ENCODE results near the gene STX10.

DNA sequence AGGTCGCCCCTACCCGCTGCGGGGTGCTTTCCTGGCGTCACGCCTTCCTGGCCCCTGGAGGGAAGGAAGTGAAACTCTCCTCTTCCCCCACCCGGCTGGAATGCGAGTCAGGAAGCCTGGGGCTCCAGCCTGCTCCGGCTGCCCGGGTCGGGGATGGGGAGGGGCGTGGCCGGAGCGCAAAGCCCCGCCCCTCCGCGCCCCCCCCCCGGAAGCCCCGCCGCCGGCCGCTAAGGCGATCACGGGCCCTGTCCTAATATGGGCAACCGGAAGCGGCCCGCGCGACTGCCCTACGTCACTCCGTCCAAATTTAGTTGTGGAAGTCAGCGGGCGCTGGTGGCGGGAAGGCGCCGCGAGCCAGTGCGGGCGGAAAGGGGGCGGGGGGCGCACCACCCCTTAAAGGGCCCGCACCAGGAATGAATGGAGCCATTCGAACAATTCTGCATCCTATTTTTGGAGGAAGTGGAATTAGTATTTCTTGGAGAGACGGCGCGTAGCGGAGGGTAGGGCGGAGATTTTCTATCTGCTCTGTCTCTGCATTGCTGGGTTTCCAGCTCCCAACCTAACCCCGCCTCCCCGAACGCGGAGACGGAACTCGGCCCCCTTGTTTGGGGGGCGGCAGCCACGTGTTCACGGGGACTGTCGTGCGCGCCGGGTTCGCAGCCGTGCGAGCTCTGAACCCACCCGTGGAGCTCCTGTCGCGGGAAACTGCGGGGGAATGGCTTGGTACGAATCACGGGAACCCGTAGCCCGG lies 1.6 kb upstream of the STX10 start:
- TF ChIP-seq, protein P1, sequence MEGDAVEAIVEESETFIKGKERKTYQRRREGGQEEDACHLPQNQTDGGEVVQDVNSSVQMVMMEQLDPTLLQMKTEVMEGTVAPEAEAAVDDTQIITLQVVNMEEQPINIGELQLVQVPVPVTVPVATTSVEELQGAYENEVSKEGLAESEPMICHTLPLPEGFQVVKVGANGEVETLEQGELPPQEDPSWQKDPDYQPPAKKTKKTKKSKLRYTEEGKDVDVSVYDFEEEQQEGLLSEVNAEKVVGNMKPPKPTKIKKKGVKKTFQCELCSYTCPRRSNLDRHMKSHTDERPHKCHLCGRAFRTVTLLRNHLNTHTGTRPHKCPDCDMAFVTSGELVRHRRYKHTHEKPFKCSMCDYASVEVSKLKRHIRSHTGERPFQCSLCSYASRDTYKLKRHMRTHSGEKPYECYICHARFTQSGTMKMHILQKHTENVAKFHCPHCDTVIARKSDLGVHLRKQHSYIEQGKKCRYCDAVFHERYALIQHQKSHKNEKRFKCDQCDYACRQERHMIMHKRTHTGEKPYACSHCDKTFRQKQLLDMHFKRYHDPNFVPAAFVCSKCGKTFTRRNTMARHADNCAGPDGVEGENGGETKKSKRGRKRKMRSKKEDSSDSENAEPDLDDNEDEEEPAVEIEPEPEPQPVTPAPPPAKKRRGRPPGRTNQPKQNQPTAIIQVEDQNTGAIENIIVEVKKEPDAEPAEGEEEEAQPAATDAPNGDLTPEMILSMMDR (IDR thresholded peaks at IDR 0.05; ENCODE audit: poor library complexity) = no peak
- TF ChIP-seq EZH2 (IDR thresholded peaks at IDR 0.05; ENCODE audit: borderline replicate concordance) (no peak), EZH2phosphoT487 (IDR thresholded peaks at IDR 0.05; ENCODE audit: low read depth, severe bottlenecking, unreplicated experiment) (no peak)

All from hepatocyte (in vitro differentiated cells).